ENCODE data around the gene OR1L1.

- no peak for TF ChIP-seq POLR2AphosphoS5 (IDR thresholded peaks at IDR 0.05)
- TF ChIP-seq CTCF (IDR thresholded peaks at IDR 0.05) = no peak
- TF ChIP-seq EP300 (IDR thresholded peaks at IDR 0.05; ENCODE audit: low read depth) = no peak
- no peak for TF ChIP-seq POLR2A (IDR thresholded peaks at IDR 0.05)
These were observed 5.1 kb upstream of the OR1L1 start for GRCh38 chr9:122656378-122656777.
